ENCODE measurements around the gene DIP2B. TPM values are rescaled to one million over a fixed set of nuclear protein-coding genes. Genes with fewer than 3 reads are reported as not detected.

Gene DIP2B
- total RNA-seq, 1 donor from 2014 or later = 25.8 TPM

DNA sequence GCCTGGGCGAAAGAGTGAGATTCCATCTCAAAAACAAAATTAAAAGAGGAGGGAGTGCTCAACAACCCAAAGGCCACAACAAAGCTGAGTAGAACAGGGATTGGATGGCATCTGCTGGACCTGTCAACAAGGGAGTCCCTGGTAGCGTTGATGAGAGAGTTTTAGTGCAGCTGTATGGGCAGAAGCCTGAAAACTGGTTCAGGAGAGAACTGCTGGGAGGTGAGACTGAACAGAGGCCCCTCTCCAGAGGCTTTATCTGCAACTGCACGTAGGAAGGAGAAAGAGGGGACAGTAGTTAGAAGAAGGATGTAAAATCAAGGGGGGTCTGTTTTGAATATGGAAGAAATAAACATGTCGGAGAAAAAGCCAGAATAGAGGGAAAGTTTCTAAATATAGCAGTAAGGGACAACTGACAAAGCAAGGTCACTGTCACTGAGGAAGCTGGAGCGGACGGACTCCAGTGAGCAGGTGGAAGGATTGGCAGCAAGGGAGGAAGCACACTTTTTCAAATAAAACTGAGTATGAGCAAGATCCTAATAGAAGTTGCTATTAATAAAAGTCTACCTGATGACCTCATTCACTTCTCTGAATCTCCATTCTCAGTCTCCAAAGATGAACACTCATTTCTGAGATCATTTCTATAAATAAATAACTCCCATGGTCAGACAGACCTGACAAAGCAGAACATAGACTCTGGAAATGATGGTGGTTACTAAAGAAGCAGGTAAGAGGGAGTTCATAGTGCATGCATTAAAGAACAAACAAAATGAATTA, 247.3 kb downstream of the DIP2B start:
- Mint-ChIP-seq H3K27ac (ENCODE audit: unreplicated experiment) (no peak overlapping the region), H3K4me3 (ENCODE audit: unreplicated experiment) (no peak overlapping the region)
- no peak for DNase-seq (ENCODE audit: low spot score)

DNA sequence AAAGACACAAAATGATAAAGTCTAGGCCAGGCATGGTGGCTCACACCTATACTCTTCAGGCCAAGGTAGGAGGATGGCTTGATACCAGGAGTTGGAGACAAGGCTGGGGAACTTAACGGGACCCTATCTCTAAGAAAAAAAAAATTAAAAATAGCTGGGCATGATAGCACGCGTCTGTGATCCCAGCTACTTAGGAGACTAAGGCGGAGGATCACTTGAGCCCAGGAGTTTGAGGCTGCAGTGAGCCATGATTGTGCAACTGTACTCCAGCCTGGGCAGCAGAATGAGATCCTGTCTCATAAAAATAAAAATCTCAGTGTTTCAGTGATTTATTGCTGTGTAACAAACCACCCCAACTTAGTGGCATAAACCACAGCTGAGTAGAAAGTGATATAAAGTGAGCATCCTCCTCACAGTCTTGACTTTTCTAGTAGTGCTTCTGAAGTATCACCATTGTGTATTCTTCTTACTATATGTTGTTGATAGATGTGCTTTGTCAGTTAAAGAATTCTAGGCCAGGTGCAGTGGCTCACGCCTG, 248.5 kb downstream of the DIP2B start:
- Mint-ChIP-seq H3K9me3 (ENCODE audit: low read depth) (peaks cover 5% of the 10 kb centered on the region), H3K4me3 (ENCODE audit: unreplicated experiment) (no peak overlapping the region), H3K36me3 (ENCODE audit: low read depth) (peaks cover 11% of the 10 kb centered on the region), H3K27me3 (ENCODE audit: low read depth) (no peaks in the 10 kb centered on the region), H3K4me1 (ENCODE audit: low read depth) (peaks cover 8% of the 10 kb centered on the region), H3K27ac (ENCODE audit: unreplicated experiment) (no peak overlapping the region)
- DNase-seq (ENCODE audit: low spot score) = no peak
- TF ChIP-seq, protein P1, sequence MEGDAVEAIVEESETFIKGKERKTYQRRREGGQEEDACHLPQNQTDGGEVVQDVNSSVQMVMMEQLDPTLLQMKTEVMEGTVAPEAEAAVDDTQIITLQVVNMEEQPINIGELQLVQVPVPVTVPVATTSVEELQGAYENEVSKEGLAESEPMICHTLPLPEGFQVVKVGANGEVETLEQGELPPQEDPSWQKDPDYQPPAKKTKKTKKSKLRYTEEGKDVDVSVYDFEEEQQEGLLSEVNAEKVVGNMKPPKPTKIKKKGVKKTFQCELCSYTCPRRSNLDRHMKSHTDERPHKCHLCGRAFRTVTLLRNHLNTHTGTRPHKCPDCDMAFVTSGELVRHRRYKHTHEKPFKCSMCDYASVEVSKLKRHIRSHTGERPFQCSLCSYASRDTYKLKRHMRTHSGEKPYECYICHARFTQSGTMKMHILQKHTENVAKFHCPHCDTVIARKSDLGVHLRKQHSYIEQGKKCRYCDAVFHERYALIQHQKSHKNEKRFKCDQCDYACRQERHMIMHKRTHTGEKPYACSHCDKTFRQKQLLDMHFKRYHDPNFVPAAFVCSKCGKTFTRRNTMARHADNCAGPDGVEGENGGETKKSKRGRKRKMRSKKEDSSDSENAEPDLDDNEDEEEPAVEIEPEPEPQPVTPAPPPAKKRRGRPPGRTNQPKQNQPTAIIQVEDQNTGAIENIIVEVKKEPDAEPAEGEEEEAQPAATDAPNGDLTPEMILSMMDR (IDR thresholded peaks at IDR 0.05) = no peak

More for the DNA sequence above, 247.3 kb downstream of the DIP2B start:
- TF ChIP-seq, protein P1 (IDR thresholded peaks at IDR 0.05) = no peak
- Mint-ChIP-seq H3K4me1 (ENCODE audit: low read depth) (peaks cover 8% of the 10 kb centered on the region), H3K27me3 (ENCODE audit: low read depth) (no peaks in the 10 kb centered on the region), H3K9me3 (ENCODE audit: low read depth) (peaks cover 5% of the 10 kb centered on the region), H3K36me3 (ENCODE audit: low read depth) (peaks cover 11% of the 10 kb centered on the region)

DNA sequence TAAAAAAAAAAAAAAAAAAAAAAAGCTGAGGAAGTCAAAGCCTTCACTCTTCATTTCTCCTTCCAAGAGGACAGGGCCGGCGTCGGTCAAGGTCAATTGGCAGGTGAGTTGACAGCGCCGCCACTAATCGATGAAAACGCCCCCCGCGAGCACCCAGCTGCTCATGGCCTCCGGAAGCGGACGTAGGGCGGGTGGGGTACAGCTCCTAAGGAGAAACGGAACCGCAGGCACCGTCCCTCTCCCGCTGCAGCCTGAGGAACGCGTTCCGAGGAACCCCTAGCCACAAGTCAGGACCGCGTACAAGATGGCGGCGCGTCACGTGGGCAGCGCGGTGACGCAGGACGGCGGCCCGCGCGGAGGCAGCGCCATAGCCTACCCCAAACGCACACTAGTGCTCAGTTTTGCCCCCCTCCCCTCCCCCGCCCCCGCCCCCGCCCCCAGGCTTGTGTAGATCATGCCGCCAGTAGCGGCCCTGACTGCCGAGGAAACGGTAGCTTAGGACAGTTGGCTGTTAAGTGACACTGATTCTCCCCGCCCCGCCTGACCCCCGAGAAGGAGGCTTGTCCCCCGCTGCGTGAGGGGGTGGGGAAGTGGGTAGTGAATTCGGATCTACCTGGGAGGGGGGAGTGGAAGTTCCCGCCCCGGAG, 259.0 kb downstream of the DIP2B start, which contains the start of gene ATF1:
TSS of gene ATF1 (plus strand) at position 463 of the 647 bp plus-strand sequence. CDS start 16,045 bp downstream, outside the sequence.
- H3K27ac Mint-ChIP-seq (ENCODE audit: unreplicated experiment) = peak within 1 kb of the TSS; percentile 97
- peak; percentile 96 for DNase-seq (ENCODE audit: low spot score)
- peaks cover 31% of the 10 kb centered on the region for H3K4me1 Mint-ChIP-seq (ENCODE audit: low read depth)
- H3K36me3 Mint-ChIP-seq (ENCODE audit: low read depth) = no peaks in the 10 kb centered on the region
- peak within 1 kb of the TSS; percentile 91 for H3K4me3 Mint-ChIP-seq (ENCODE audit: unreplicated experiment)
- TF ChIP-seq, protein P1 (IDR thresholded peaks at IDR 0.05) = no peak
- no peaks in the 10 kb centered on the region for H3K27me3 Mint-ChIP-seq (ENCODE audit: low read depth)
- H3K9me3 Mint-ChIP-seq (ENCODE audit: low read depth) = no peaks in the 10 kb centered on the region

DNA sequence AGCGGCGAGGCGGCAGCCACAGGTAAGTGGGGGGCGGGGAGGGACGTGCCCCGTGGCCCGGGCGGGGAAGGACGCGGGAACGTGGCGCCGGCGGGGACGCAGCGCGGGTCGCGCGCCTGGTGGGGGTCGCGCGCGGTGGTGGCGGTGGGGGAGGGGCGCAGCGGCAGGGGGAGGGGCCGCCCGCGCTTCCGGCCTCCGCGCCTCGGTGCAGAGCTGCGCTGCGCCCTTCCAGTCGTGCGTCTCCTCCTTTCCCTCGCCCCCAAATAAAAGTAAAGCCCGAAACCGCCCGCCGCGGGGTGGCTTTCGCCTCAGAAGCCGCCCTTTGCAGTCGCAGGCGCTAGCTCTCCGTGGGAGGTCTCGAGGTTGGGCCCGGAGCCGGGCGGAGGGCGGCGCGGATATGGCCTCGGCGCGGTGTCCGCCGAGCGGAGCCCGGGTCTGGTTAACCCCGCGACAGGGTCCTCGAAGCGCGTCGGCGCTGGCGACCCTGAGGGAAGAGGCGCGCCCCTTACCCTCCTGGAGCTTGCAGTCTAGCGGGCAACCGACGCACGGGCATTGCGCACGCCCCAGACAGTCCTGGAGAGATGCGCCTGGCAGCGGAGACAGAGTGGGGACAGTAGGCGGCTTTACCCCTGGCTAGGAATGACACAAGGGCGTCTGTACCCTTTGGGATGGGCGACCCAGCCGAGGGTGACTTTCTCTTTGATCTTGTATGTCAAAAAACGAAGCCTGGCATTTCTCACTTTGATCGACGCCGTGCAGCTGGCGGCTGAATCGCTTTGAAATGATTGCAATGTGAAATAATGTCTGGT, 259.7 kb downstream of the DIP2B start:
- no peaks in the 10 kb centered on the region for H3K36me3 Mint-ChIP-seq (ENCODE audit: low read depth)
- H3K9me3 Mint-ChIP-seq (ENCODE audit: low read depth) = no peaks in the 10 kb centered on the region
- peaks cover 31% of the 10 kb centered on the region for H3K4me1 Mint-ChIP-seq (ENCODE audit: low read depth)
- H3K27me3 Mint-ChIP-seq (ENCODE audit: low read depth) = no peaks in the 10 kb centered on the region
- no peak for DNase-seq (ENCODE audit: low spot score)
- TF ChIP-seq, protein P1 (IDR thresholded peaks at IDR 0.05) = no peak
- H3K4me3 Mint-ChIP-seq (ENCODE audit: unreplicated experiment) = peak overlapping the region; percentile 91
- peak overlapping the region; percentile 97 for H3K27ac Mint-ChIP-seq (ENCODE audit: unreplicated experiment)

All from chondrocyte (in vitro differentiated cells).